H9 (cell line): Measurements from ENCODE around the gene TEX10. TPM values are rescaled to one million over a fixed set of nuclear protein-coding genes. Genes with fewer than 3 reads are reported as not detected.

Experiments used
- DNase-seq: peaks from one replicate; pipeline ENCODE4 v3.0.0-alpha.2; 2017
- H2AFZ ChIP-seq: one replicate; pipeline ENCODE4 v1.6.1; 2013; ENCODE audit warnings: mild to moderate bottlenecking, low read length, control low read depth, moderate library complexity
- H2AK5ac ChIP-seq: 2 replicates; pipeline ENCODE4 v1.6.1; 2013; ENCODE audit warnings: low read length, control low read depth, mixed read lengths; ENCODE audit not compliant: insufficient read length
- H2BK120ac ChIP-seq: one replicate; pipeline ENCODE4 v1.6.1; 2013; ENCODE audit warnings: low read depth, mild to moderate bottlenecking, low read length, control low read depth, inconsistent platforms; ENCODE audit not compliant: poor library complexity, severe bottlenecking
- H2BK12ac ChIP-seq: 2 replicates; pipeline ENCODE4 v1.6.1; 2013; ENCODE audit warnings: low read length, control low read depth, mixed read lengths, low read depth; ENCODE audit not compliant: insufficient read length
- H2BK15ac ChIP-seq: 2 replicates; pipeline ENCODE4 v1.6.1; 2013; ENCODE audit warnings: low read depth, low read length, control low read depth
- H2BK20ac ChIP-seq: one replicate; pipeline ENCODE4 v1.6.1; 2013; ENCODE audit warnings: low read depth, mild to moderate bottlenecking, low read length, control low read depth, inconsistent platforms; ENCODE audit not compliant: poor library complexity, severe bottlenecking
- H2BK5ac ChIP-seq: 2 replicates; pipeline ENCODE4 v1.6.1; 2013; ENCODE audit warnings: low read length, control low read depth, mixed read lengths; ENCODE audit not compliant: insufficient read length
- H3K14ac ChIP-seq: 2 replicates; pipeline ENCODE4 v1.6.1; 2013; ENCODE audit warnings: low read length, control low read depth; ENCODE audit not compliant: insufficient read depth
- H3K18ac ChIP-seq: 2 replicates; pipeline ENCODE4 v1.6.1; 2013; ENCODE audit warnings: low read depth, mild to moderate bottlenecking, mixed read lengths, low read length, control low read depth; ENCODE audit not compliant: insufficient read length
- H3K23ac ChIP-seq: 2 replicates; pipeline ENCODE4 v1.6.1; 2013; ENCODE audit warnings: low read length, control low read depth, mixed read lengths, low read depth; ENCODE audit not compliant: insufficient read length
- H3K23me2 ChIP-seq: 2 replicates; pipeline ENCODE4 v1.6.1; 2013; ENCODE audit warnings: low read depth, mild to moderate bottlenecking, mixed read lengths, low read length, control low read depth; ENCODE audit not compliant: insufficient read length, poor library complexity, severe bottlenecking
- H3K27ac ChIP-seq: 2 replicates; pipeline ENCODE4 v1.5.1; 2013; ENCODE audit warnings: low read length, control low read depth, mixed read lengths, low read depth; ENCODE audit not compliant: insufficient read length
- H3K27me3 ChIP-seq: 2 replicates; pipeline ENCODE4 v1.6.1; 2013; ENCODE audit warnings: low read length, control low read depth, inconsistent platforms; ENCODE audit not compliant: insufficient read depth
- H3K4ac ChIP-seq: 2 replicates; pipeline ENCODE4 v1.6.1; 2013; ENCODE audit warnings: low read depth, mild to moderate bottlenecking, control low read depth, inconsistent platforms, low read length, moderate library complexity
- H3K4me1 ChIP-seq: 2 replicates; pipeline ENCODE4 v1.6.1; 2013; ENCODE audit warnings: low read length, control low read depth, inconsistent platforms; ENCODE audit not compliant: insufficient read depth
- H3K4me2 ChIP-seq: 2 replicates; pipeline ENCODE4 v1.6.1; 2013; ENCODE audit warnings: low read length, control low read depth, mixed read lengths; ENCODE audit not compliant: insufficient read length, insufficient read depth
- H3K56ac ChIP-seq: 2 replicates; pipeline ENCODE4 v1.6.1; 2013; ENCODE audit warnings: low read depth, mild to moderate bottlenecking, mixed read lengths, low read length, control low read depth; ENCODE audit not compliant: insufficient read length
- H3K79me1 ChIP-seq: 2 replicates; pipeline ENCODE4 v1.6.1; 2013; ENCODE audit warnings: low read depth, mild to moderate bottlenecking, moderate library complexity, low read length, control low read depth, inconsistent platforms; ENCODE audit not compliant: insufficient read depth, poor library complexity, severe bottlenecking
- H3K79me2 ChIP-seq: 2 replicates; pipeline ENCODE4 v1.6.1; 2013; ENCODE audit warnings: low read length, control low read depth, inconsistent platforms; ENCODE audit not compliant: insufficient read depth
- H3K9ac ChIP-seq: 2 replicates; pipeline ENCODE4 v1.6.1; 2013; ENCODE audit warnings: low read length, control low read depth, mixed read lengths; ENCODE audit not compliant: insufficient read length; ENCODE audit errors: extremely low read depth
- H3K9me3 ChIP-seq: one replicate; pipeline ENCODE4 v1.6.1; 2013; ENCODE audit warnings: low read depth, low read length, inconsistent platforms; ENCODE audit not compliant: control insufficient read depth
- H3T11ph ChIP-seq: one replicate; pipeline ENCODE4 v1.6.1; 2013; ENCODE audit warnings: mild to moderate bottlenecking, low read length, control low read depth, inconsistent platforms
- H4K20me1 ChIP-seq: one replicate; pipeline ENCODE4 v1.6.1; 2013; ENCODE audit not compliant: control insufficient read depth, insufficient read length, insufficient read depth
- H4K5ac ChIP-seq: 2 replicates; pipeline ENCODE4 v1.6.1; 2013; ENCODE audit warnings: low read depth, mild to moderate bottlenecking, mixed read lengths, low read length, control low read depth; ENCODE audit not compliant: insufficient read length
- H4K8ac ChIP-seq: replicated peaks from 2 replicates; pipeline ENCODE4 v1.6.1; 2013; ENCODE audit warnings: low read length, control low read depth, mixed read lengths, low read depth; ENCODE audit not compliant: insufficient read length
- H4K91ac ChIP-seq: 2 replicates; pipeline ENCODE4 v1.6.1; 2013; ENCODE audit warnings: low read depth, mild to moderate bottlenecking, moderate library complexity, mixed read lengths, low read length, control low read depth; ENCODE audit not compliant: insufficient read length
- H3K27ac Mint-ChIP-seq, 3 experiments: 2 replicates in 2 of 3; 3 replicates in 1 of 3; pipeline ENCODE4 v1.8.0; 2020 to 2021; ENCODE audit warnings: mixed read lengths in 3 of 3, mild to moderate bottlenecking in 1 of 3, moderate library complexity in 1 of 3
- H3K27me3 Mint-ChIP-seq: 2 replicates; pipeline ENCODE4 v1.8.0; 2021; ENCODE audit warnings: low read depth, mild to moderate bottlenecking, moderate library complexity, mixed read lengths
- H3K36me3 Mint-ChIP-seq, 3 experiments: 2 replicates in 2 of 3; 3 replicates in 1 of 3; pipeline ENCODE4 v1.8.0; 2020 to 2021; ENCODE audit warnings: low read depth in 3 of 3, mixed read lengths in 3 of 3; ENCODE audit not compliant: insufficient read depth in 1 of 3
- H3K4me1 Mint-ChIP-seq, 2 experiments: 2 replicates each; pipeline ENCODE4 v1.8.0; 2020; ENCODE audit warnings: mixed read lengths in 2 of 2
- H3K4me3 Mint-ChIP-seq, 2 experiments: 2 replicates in 1 of 2; 3 replicates in 1 of 2; pipeline ENCODE4 v1.8.0; 2020 to 2021; ENCODE audit warnings: mild to moderate bottlenecking in 2 of 2, mixed read lengths in 2 of 2, moderate library complexity in 1 of 2
- H3K9me3 Mint-ChIP-seq, 2 experiments: 2 replicates in 1 of 2; 3 replicates in 1 of 2; pipeline ENCODE4 v1.8.0; 2020; ENCODE audit warnings: mild to moderate bottlenecking in 2 of 2, mixed read lengths in 2 of 2, moderate library complexity in 1 of 2
- WGBS: extraction: QIAGEN DNeasy Blood & Tissue Kit; methylation state at CpG from one replicate; pipeline ENCODE4 v1.1.7; 2013; ENCODE audit warnings: missing lambda C conversion rate, low lambda C conversion rate, mixed read lengths; ENCODE audit not compliant: insufficient read length; ENCODE audit errors: extremely low coverage; 5-methylcytosine and 5-hydroxymethylcytosine counted together
- total RNA-seq: library from RNA; stranded (reverse); gene quantifications from 2 replicates; pipeline ENCODE4 v1.2.1, GENCODE V29; 2021
- TF ChIP-seq, protein P1 (sequence below): fragments of 200-600 bp; sonication (generic); conservative IDR thresholded peaks from 3 replicates; pipeline ENCODE4 v1.8.0; 2021; ENCODE audit warnings: antibody characterized with exemption, mild to moderate bottlenecking

TEX10 gene
- total RNA-seq, 1 experiment from 2014 or later: 70.8 TPM

GRCh38 chr9:100317706-100318105, 35.0 kb downstream of the TEX10 start:
- H2BK15ac ChIP-seq: no peak overlapping the region
- no peaks in the 10 kb centered on the region for H3K9me3 ChIP-seq
- no peak overlapping the region for H4K8ac ChIP-seq
- Mint-ChIP-seq H3K4me1 (no peaks in the 10 kb centered on the region), H3K4me3 (no peak overlapping the region), H3K27me3 (no peaks in the 10 kb centered on the region), H3K27ac (no peak overlapping the region), H3K9me3 (peaks cover 0 to 6% of the 10 kb centered on the region in 2 experiments; a peak in 3 of 5 replicates), H3K36me3 (peaks cover 64 to 80% (median 76%) of the 10 kb centered on the region in 3 experiments)
- H3K4me1 ChIP-seq: no peaks in the 10 kb centered on the region
- no peak overlapping the region for H3K18ac ChIP-seq
- no peak overlapping the region for H3K4me2 ChIP-seq
- no peak overlapping the region for H2BK5ac ChIP-seq
- no peak overlapping the region for H4K91ac ChIP-seq
- TF ChIP-seq, protein P1, sequence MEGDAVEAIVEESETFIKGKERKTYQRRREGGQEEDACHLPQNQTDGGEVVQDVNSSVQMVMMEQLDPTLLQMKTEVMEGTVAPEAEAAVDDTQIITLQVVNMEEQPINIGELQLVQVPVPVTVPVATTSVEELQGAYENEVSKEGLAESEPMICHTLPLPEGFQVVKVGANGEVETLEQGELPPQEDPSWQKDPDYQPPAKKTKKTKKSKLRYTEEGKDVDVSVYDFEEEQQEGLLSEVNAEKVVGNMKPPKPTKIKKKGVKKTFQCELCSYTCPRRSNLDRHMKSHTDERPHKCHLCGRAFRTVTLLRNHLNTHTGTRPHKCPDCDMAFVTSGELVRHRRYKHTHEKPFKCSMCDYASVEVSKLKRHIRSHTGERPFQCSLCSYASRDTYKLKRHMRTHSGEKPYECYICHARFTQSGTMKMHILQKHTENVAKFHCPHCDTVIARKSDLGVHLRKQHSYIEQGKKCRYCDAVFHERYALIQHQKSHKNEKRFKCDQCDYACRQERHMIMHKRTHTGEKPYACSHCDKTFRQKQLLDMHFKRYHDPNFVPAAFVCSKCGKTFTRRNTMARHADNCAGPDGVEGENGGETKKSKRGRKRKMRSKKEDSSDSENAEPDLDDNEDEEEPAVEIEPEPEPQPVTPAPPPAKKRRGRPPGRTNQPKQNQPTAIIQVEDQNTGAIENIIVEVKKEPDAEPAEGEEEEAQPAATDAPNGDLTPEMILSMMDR: no peak
- H2BK12ac ChIP-seq: no peak overlapping the region
- H2AFZ ChIP-seq: no peak overlapping the region
- H3K23ac ChIP-seq: no peak overlapping the region
- H3K14ac ChIP-seq: no peak overlapping the region
- no CpG with 5 or more reads among the region's 1 CpG for WGBS
- H3T11ph ChIP-seq: no peak overlapping the region
- H3K79me1 ChIP-seq: peaks cover 4% of the 10 kb centered on the region
- no peak overlapping the region for H2AK5ac ChIP-seq
- H3K23me2 ChIP-seq: no peaks in the 10 kb centered on the region
- H3K56ac ChIP-seq: no peak overlapping the region
- no peak overlapping the region for H3K4ac ChIP-seq
- DNase-seq: no peak
- H2BK20ac ChIP-seq: no peak overlapping the region
- H2BK120ac ChIP-seq: no peak overlapping the region
- no peak overlapping the region for H3K9ac ChIP-seq
- no peaks in the 10 kb centered on the region for H4K20me1 ChIP-seq
- no peaks in the 10 kb centered on the region for H3K27me3 ChIP-seq
- H3K79me2 ChIP-seq: peaks cover 5% of the 10 kb centered on the region; the same call in 1 of the 2 replicates
- H3K27ac ChIP-seq: no peak overlapping the region
- no peak overlapping the region for H4K5ac ChIP-seq
